K562 (cell line): ENCODE measurements around the gene GOPC. TPM values are rescaled to one million over a fixed set of nuclear protein-coding genes. Genes with fewer than 3 reads are reported as not detected.

Experiments used
- ADNP ChIP-seq: fragments of 200-800 bp; sonication (Bioruptor generic); IDR thresholded peaks from 2 replicates; pipeline ENCODE4 v1.6.1; 2016; ENCODE audit warnings: missing genetic modification characterization, missing compliant biosample characterization
- ARID3A ChIP-seq: IDR thresholded peaks from 2 replicates; pipeline ENCODE4 v1.6.1; 2012; ENCODE audit warnings: low read depth, low read length, improper control_type of control experiment, borderline replicate concordance
- CBFA2T3 ChIP-seq: fragments of 450-650 bp; IDR thresholded peaks from 2 replicates; pipeline ENCODE4 v1.6.1; 2017
- CTCF ChIP-seq, 3 experiments: IDR thresholded peaks in 2 of 3; conservative IDR thresholded peaks in 1 of 3; 2 replicates each; pipeline ENCODE4 v1.5.1; 2011 to 2012; ENCODE audit warnings: low read length in 3 of 3, mild to moderate bottlenecking in 3 of 3, control low read depth in 2 of 3, improper control_type of control experiment in 1 of 3, inconsistent platforms in 1 of 3, low read depth in 1 of 3, mixed read lengths in 1 of 3, moderate library complexity in 1 of 3; ENCODE audit not compliant: insufficient read depth in 2 of 3
- DEAF1 ChIP-seq: fragments of 450-650 bp; formaldehyde crosslinking; IDR thresholded peaks from 2 replicates; pipeline ENCODE4 v1.4.0; 2020; ENCODE audit warnings: mild to moderate bottlenecking, moderate library complexity
- FOXM1 ChIP-seq, 2 experiments: fragments of 450-650 bp in 1 of 2; sonication (generic) in 1 of 2; formaldehyde crosslinking in 1 of 2; IDR thresholded peaks; 2 replicates each; pipeline versions ENCODE4 v1.6.1 to v1.9.0; 2017 to 2022; ENCODE audit warnings: low read depth in 2 of 2, mild to moderate bottlenecking in 2 of 2, missing genetic modification reagents in 1 of 2, moderate library complexity in 1 of 2
- FOXP1 ChIP-seq: sonication (generic); formaldehyde crosslinking; IDR thresholded peaks from 2 replicates; pipeline ENCODE4 v1.8.0; 2022; ENCODE audit warnings: mild to moderate bottlenecking, missing genetic modification reagents
- GABPA ChIP-seq: fragments of 200-800 bp; sonication (Bioruptor generic); conservative IDR thresholded peaks from 2 replicates; pipeline ENCODE4 v1.6.1; 2016; ENCODE audit warnings: low read depth, missing genetic modification characterization, missing compliant biosample characterization
- HINFP ChIP-seq: fragments of 450-650 bp; conservative IDR thresholded peaks from 2 replicates; pipeline ENCODE4 v1.6.1; 2016; ENCODE audit warnings: missing genetic modification characterization, low read depth, mild to moderate bottlenecking, control low read depth, missing compliant biosample characterization
- MXI1 ChIP-seq: IDR thresholded peaks from 2 replicates; pipeline ENCODE4 v1.6.1; 2011; ENCODE audit warnings: low read depth, mild to moderate bottlenecking, improper control_type of control experiment, low read length
- MYNN ChIP-seq, 2 experiments: sonication (generic); formaldehyde crosslinking in 1 of 2; IDR thresholded peaks; 2 replicates each; pipeline versions ENCODE4 v1.5.0 to v1.6.1; 2016 to 2020; ENCODE audit warnings: antibody characterized with exemption in 1 of 2, missing genetic modification reagents in 1 of 2
- NCOR1 ChIP-seq: fragments of 450-650 bp; IDR thresholded peaks from 2 replicates; pipeline ENCODE4 v1.6.1; 2016; ENCODE audit warnings: mild to moderate bottlenecking, moderate library complexity
- RBFOX2 ChIP-seq: fragments of 200-400 bp; formaldehyde crosslinking; IDR thresholded peaks from 2 replicates; pipeline ENCODE4 v1.6.1; 2017; ENCODE audit warnings: low read depth, mild to moderate bottlenecking, low read length, moderate library complexity
- RHOXF2B ChIP-seq: fragments of 250-450 bp; sonication (Bioruptor Pico); conservative IDR thresholded peaks from 2 replicates; pipeline ENCODE4 v1.5.1; 2021
- TAF1 ChIP-seq: IDR thresholded peaks from 2 replicates; pipeline ENCODE4 v1.6.1; 2011; ENCODE audit warnings: mild to moderate bottlenecking, low read length, moderate library complexity; ENCODE audit not compliant: insufficient read depth, control insufficient read depth, severe bottlenecking; ENCODE audit errors: extremely low read depth
- TCF15 ChIP-seq: fragments of 250-450 bp; sonication (Bioruptor Pico); IDR thresholded peaks from 2 replicates; pipeline ENCODE4 v1.8.0; 2022; ENCODE audit warnings: moderate library complexity, mild to moderate bottlenecking, inconsistent platforms
- ZNF124 ChIP-seq: sonication (generic); formaldehyde crosslinking; IDR thresholded peaks from 2 replicates; pipeline ENCODE4 v1.8.1; 2022; ENCODE audit warnings: missing genetic modification reagents
- ZNF232 ChIP-seq: sonication (generic); formaldehyde crosslinking; IDR thresholded peaks from 2 replicates; pipeline ENCODE4 v1.8.0; 2022; ENCODE audit warnings: mild to moderate bottlenecking, missing genetic modification reagents
- ZNF707 ChIP-seq: fragments of 250-450 bp; sonication (Bioruptor Pico); conservative IDR thresholded peaks from 2 replicates; pipeline ENCODE4 v1.8.0; 2022; ENCODE audit warnings: inconsistent platforms, mild to moderate bottlenecking, moderate library complexity
- polyA plus RNA-seq, 8 experiments: library from polyadenylated mRNA; depleted of rRNA in 4 of 8; stranded (reverse) in 5 of 8; unstranded in 3 of 8; fragments of >200 nt; fragmentation: Nextera tagmentation in 2 of 8; fragmentation: Illumina TruSeq in 1 of 8; extraction: Ambion mirVana in 2 of 8; extraction: Trizol in 1 of 8; gene quantifications; 2 replicates each; pipeline versions ENCODE4 v1.2.1 to v1.2.3, GENCODE V29; 2011 to 2014; ENCODE audit warnings: inconsistent platforms in 1 of 8, missing spikeins in 1 of 8
- total RNA-seq, 7 experiments: library from RNA; depleted of rRNA in 6 of 7; stranded (reverse); fragments of >200 nt in 6 of 7; fragmentation: Illumina TruSeq in 2 of 7; extraction: Trizol in 2 of 7; gene quantifications; 2 replicates each; pipeline versions ENCODE4 v1.2.1 to v1.2.3, GENCODE V29; 2011 to 2021; ENCODE audit warnings: low replicate concordance in 1 of 7

The GOPC gene
- total and polyA plus RNA-seq, 9 of the 15 experiments (the other 6 are each of a cell fraction or from before 2014, with no cell fraction given), result 10.0 to 32.2 (median 25.6) TPM

- TF ChIP-seq ZNF232 (no peak), TAF1 (no peak), RHOXF2B (CRISPR knock-in tag) (no peak), FOXM1 (IDR thresholded peaks at IDR 0.05; ENCODE audit: low read depth) (no peak), FOXM1 (CRISPR knock-in tag; IDR thresholded peaks at IDR 0.05; ENCODE audit: low read depth) (no peak), ARID3A (0 out of 2 replicates have a peak, but pooled peaks have one; percentile 49), ZNF124 (CRISPR knock-in tag) (no peak), MYNN (IDR thresholded peaks at IDR 0.05) (no peak), MYNN (CRISPR knock-in tag; IDR thresholded peaks at IDR 0.05) (no peak), DEAF1 (CRISPR knock-in tag) (peak; percentile 60), TCF15 (CRISPR knock-in tag) (no peak), FOXP1 (no peak), NCOR1 (no peak), MXI1 (no peak), CBFA2T3 (no peak), ZNF707 (CRISPR knock-in tag) (no peak), HINFP (tag) (no peak), ADNP (tag) (no peak), CTCF (IDR thresholded peaks at IDR 0.05 in 2 of 3, conservative IDR thresholded peaks at IDR 0.05 in 1 of 3; ENCODE audit: insufficient read depth in 2 of 3, low read depth in 1 of 3, low read length in 3 of 3) (peak; percentile 50 to 81 (median 55); a peak in 5 of 6 replicates), RBFOX2 (no peak), GABPA (tag) (no peak)
Observed at GRCh38 chr6:117555882-117556498, 46.3 kb downstream of the GOPC start (continued).
